HFFc6 (cell line): ENCODE measurements around the gene UBTD2. TPM values are rescaled to one million over a fixed set of nuclear protein-coding genes. Genes with fewer than 3 reads are reported as not detected.
A peak's percentile ranks its signal among the peaks of the same experiment; 100 is the strongest.

Experiments used
- DNase-seq: peaks from one replicate; pipeline ENCODE4 v3.0.0-alpha.2; 2018
- H3K27ac Mint-ChIP-seq: 2 replicates; pipeline ENCODE4 v1.8.0; 2020; ENCODE audit warnings: mild to moderate bottlenecking, mixed read lengths
- H3K27me3 Mint-ChIP-seq: 2 replicates; pipeline ENCODE4 v1.8.0; 2021; ENCODE audit warnings: mild to moderate bottlenecking, moderate library complexity, mixed read lengths; ENCODE audit not compliant: insufficient read depth
- H3K36me3 Mint-ChIP-seq: 2 replicates; pipeline ENCODE4 v1.8.0; 2021; ENCODE audit warnings: low read depth, mixed read lengths
- H3K4me1 Mint-ChIP-seq: 2 replicates; pipeline ENCODE4 v1.8.0; 2020; ENCODE audit warnings: low read depth, mixed read lengths
- H3K4me3 Mint-ChIP-seq: 2 replicates; pipeline ENCODE4 v1.8.0; 2020; ENCODE audit warnings: mild to moderate bottlenecking, moderate library complexity, mixed read lengths
- H3K9me3 Mint-ChIP-seq: 2 replicates; pipeline ENCODE4 v1.8.0; 2020; ENCODE audit warnings: mild to moderate bottlenecking, mixed read lengths
- total RNA-seq, 6 experiments: library from RNA; stranded (reverse); fragmentation: NEBNext Ultra II Directional; extraction: Animal tissue kit (Norgen Biotek cat#: 25700); gene quantifications; 2 replicates in 1 of 6; 3 replicates in 5 of 6; pipeline ENCODE4 v1.2.3, GENCODE V29; 2021
- TF ChIP-seq, protein P1 (sequence below): fragments of 200-600 bp; sonication (generic); IDR thresholded peaks from 2 replicates; pipeline ENCODE4 v1.5.0; 2021; ENCODE audit warnings: antibody characterized with exemption, mild to moderate bottlenecking

UBTD2 gene
- total RNA-seq, 6 experiments from 2014 or later = 15.2 to 19.5 (median 17.7) TPM

DNA sequence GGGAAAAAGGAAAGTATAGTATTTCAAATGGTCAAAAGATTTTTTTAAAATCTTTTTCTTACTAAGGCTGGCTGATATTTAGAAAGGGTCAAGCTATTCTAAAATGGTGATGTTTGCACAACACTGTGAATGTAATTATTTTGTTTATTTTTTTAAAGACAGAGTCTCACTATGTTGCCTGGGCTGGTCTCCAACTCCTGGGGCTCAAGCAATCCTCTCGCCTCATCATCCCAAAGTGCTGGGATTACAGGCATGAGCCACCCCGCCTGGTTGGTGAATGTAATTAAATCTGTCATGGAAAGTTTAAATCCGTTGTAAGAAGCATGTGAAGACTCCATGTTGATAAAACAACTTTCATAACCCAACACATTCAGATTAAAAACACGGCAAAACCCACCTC, 2.6 kb downstream of the UBTD2 start:
- peak overlapping the region; percentile 97 for H3K4me3 Mint-ChIP-seq
- DNase-seq = peak; percentile 71
- TF ChIP-seq, protein P1, sequence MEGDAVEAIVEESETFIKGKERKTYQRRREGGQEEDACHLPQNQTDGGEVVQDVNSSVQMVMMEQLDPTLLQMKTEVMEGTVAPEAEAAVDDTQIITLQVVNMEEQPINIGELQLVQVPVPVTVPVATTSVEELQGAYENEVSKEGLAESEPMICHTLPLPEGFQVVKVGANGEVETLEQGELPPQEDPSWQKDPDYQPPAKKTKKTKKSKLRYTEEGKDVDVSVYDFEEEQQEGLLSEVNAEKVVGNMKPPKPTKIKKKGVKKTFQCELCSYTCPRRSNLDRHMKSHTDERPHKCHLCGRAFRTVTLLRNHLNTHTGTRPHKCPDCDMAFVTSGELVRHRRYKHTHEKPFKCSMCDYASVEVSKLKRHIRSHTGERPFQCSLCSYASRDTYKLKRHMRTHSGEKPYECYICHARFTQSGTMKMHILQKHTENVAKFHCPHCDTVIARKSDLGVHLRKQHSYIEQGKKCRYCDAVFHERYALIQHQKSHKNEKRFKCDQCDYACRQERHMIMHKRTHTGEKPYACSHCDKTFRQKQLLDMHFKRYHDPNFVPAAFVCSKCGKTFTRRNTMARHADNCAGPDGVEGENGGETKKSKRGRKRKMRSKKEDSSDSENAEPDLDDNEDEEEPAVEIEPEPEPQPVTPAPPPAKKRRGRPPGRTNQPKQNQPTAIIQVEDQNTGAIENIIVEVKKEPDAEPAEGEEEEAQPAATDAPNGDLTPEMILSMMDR = no peak
- peaks cover 18% of the 10 kb centered on the region for H3K36me3 Mint-ChIP-seq
- peaks cover 54% of the 10 kb centered on the region for H3K4me1 Mint-ChIP-seq
- peak overlapping the region; percentile 75 for H3K27ac Mint-ChIP-seq
- no peaks in the 10 kb centered on the region for H3K9me3 Mint-ChIP-seq
- H3K27me3 Mint-ChIP-seq = peaks cover 1% of the 10 kb centered on the region

DNA sequence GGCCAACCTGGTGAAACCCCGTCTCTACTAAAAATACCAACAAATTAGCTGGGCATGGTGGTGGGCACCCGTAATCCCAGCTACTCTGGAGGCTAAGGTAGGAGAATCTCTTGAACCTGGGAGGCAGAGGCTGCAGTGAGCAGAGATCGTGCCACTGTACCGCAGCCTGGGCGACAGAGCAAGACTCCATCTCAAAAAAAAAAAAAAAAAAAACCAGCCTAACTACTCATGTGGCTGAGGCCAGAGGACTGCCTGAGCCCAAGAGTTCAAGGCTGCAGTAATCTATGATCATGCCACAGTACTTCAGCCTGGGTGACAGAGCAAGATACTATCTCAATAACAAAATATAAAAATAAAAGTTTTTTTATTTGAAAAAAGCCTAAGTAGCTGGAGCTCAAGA, 3.2 kb downstream of the UBTD2 start:
- H3K27me3 Mint-ChIP-seq = peaks cover 1% of the 10 kb centered on the region
- H3K27ac Mint-ChIP-seq = no peak overlapping the region
- peaks cover 18% of the 10 kb centered on the region for H3K36me3 Mint-ChIP-seq
- no peaks in the 10 kb centered on the region for H3K9me3 Mint-ChIP-seq
- H3K4me3 Mint-ChIP-seq = no peak overlapping the region
- peaks cover 54% of the 10 kb centered on the region for H3K4me1 Mint-ChIP-seq
- TF ChIP-seq, protein P1 = no peak
- DNase-seq = no peak

DNA sequence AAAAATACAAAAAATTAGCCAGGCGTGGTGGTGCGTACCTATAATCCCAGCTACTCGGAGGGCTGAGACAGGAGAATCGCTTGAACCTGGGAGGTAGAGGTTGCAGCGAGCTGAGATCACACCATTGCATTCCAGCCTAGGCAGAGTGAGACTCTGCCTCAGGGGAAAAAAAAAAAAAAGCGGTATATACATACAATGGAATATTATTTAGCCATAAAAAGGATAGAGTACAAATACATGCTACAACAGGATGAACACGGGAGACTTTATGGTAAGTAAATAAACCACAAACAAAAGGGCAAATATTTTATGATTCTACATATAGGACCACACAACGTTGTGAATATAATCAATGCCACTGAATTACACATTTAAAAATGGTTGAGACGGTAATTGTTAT, 5.2 kb downstream of the UBTD2 start:
- Mint-ChIP-seq H3K4me3 (no peak overlapping the region), H3K27me3 (peaks cover 1% of the 10 kb centered on the region; the same call in 1 of the 2 replicates), H3K9me3 (no peaks in the 10 kb centered on the region), H3K36me3 (peaks cover 18% of the 10 kb centered on the region), H3K27ac (no peak overlapping the region), H3K4me1 (peaks cover 50% of the 10 kb centered on the region)
- TF ChIP-seq, protein P1 = no peak
- no peak for DNase-seq

DNA sequence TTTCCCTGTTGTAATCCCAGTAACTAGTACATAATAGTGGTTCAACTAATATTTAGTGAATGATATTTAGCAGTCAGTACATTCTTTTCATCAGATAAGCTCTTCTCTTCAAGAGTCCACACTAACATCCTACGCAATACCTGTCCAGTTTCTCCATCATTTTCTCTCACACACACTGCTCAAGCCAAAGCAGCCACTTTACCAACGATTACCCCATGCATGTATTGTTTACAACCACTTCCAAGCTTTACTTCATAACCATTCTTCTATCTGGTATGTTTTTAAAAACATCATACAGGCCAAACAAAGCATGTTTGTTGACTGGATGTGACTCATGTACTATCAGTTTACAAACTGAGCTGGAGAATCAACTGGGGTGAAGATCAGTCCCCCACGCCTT, 7.3 kb downstream of the UBTD2 start:
- peaks cover 1% of the 10 kb centered on the region; the same call in 1 of the 2 replicates for H3K27me3 Mint-ChIP-seq
- H3K4me1 Mint-ChIP-seq = peaks cover 47% of the 10 kb centered on the region
- TF ChIP-seq, protein P1 = no peak
- peak; percentile 3 for DNase-seq
- H3K27ac Mint-ChIP-seq = peak overlapping the region; percentile 23
- peaks cover 18% of the 10 kb centered on the region for H3K36me3 Mint-ChIP-seq
- no peak overlapping the region for H3K4me3 Mint-ChIP-seq
- H3K9me3 Mint-ChIP-seq = no peaks in the 10 kb centered on the region

DNA sequence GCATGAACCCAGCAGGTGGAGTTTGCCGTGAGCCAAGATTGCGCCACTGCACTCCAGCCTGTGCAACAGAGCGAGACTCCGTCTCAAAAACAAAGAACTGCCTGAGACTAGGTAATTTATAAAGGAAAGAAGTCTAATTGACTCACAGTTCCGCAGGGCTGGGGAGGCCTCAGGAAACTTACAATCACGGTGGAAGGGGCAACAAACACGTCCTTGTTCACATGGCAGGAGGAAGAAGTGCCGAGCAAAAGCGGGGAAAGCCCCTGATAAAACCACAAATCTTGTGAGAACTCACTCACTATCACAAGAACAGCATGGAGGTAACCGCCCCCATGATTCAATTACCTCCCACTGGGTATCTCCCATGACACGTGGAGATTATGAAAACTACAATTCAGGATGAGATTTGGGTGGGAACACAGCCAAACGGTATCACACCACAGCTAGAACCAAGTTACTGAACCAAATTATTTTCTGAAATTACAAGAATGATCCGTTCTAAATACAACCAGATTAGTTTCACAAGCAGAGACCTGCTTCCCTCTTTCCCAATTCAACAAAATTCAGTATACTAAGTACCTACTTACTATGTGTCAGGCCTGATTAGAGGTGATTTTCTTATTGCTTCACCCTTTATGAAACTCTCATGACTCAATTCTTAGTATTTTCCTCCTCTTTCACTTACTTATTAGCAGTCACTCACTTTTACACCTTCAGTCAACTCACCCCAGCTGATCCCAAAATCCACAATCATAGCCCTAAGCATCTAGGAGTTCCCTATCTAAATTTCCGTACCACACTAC, 8.4 kb downstream of the UBTD2 start:
- Mint-ChIP-seq H3K4me1 (peaks cover 39% of the 10 kb centered on the region), H3K27me3 (peaks cover 1% of the 10 kb centered on the region; the same call in 1 of the 2 replicates), H3K36me3 (peaks cover 18% of the 10 kb centered on the region), H3K9me3 (no peaks in the 10 kb centered on the region), H3K27ac (peak overlapping the region; percentile 4; the same call in 1 of the 2 replicates), H3K4me3 (no peak overlapping the region)
- TF ChIP-seq, protein P1 = no peak
- no peak for DNase-seq
